Endothelial cell of umbilical vein (primary cell): ENCODE measurements around the gene UBXN2A.

Source experiments
- CTCF ChIP-seq, 2 donors: IDR thresholded peaks; 1 replicate in 1 of 2; 2 replicates in 1 of 2; pipeline ENCODE4 v1.5.1; 2011; ENCODE audit warnings: low read length in 2 of 2, mild to moderate bottlenecking in 2 of 2, moderate library complexity in 2 of 2, control low read depth in 1 of 2, inconsistent platforms in 1 of 2, low read depth in 1 of 2; ENCODE audit not compliant: insufficient read depth in 1 of 2; ENCODE audit errors: extremely low read depth in 1 of 2
- EZH2 ChIP-seq: IDR thresholded peaks from 2 replicates; pipeline ENCODE4 v1.6.1; 2012; ENCODE audit warnings: borderline replicate concordance, low read depth, mild to moderate bottlenecking, moderate library complexity, low read length, inconsistent platforms; ENCODE audit not compliant: severe bottlenecking
- FOS ChIP-seq: IDR thresholded peaks from 2 replicates; pipeline ENCODE4 v1.6.1; 2011; ENCODE audit warnings: mild to moderate bottlenecking, low read length, moderate library complexity, borderline replicate concordance; ENCODE audit not compliant: insufficient read depth
- JUN ChIP-seq: IDR thresholded peaks from 2 replicates; pipeline ENCODE4 v1.6.1; 2011; ENCODE audit warnings: borderline replicate concordance, low read depth; ENCODE audit not compliant: insufficient read length, insufficient read depth
- MAX ChIP-seq: IDR thresholded peaks from 2 replicates; pipeline ENCODE4 v1.6.1; 2011; ENCODE audit not compliant: insufficient read depth, insufficient read length
- MYC ChIP-seq: IDR thresholded peaks from one replicate; pipeline ENCODE4 v1.6.1; 2011; ENCODE audit warnings: mild to moderate bottlenecking, low read depth, low read length
- POLR2A ChIP-seq: IDR thresholded peaks from 2 replicates; pipeline ENCODE4 v1.6.1; 2012; ENCODE audit warnings: low read depth, mild to moderate bottlenecking, control low read depth, low read length
- POLR2AphosphoS5 ChIP-seq: IDR thresholded peaks from 2 replicates; pipeline ENCODE4 v1.6.1; 2012; ENCODE audit warnings: low read depth, mild to moderate bottlenecking, control low read depth, low read length, moderate library complexity; ENCODE audit not compliant: insufficient read depth

- TF ChIP-seq CTCF (IDR thresholded peaks at IDR 0.05; ENCODE audit: extremely low read depth in 1 of 2, insufficient read depth in 1 of 2, low read depth in 1 of 2, low read length in 2 of 2) (no peak), FOS (no peak), MYC (no peak), POLR2A (no peak), POLR2AphosphoS5 (no peak), MAX (no peak), EZH2 (no peak), JUN (no peak)
Observed at GRCh38 chr2:24016853-24017703, 76.8 kb downstream of the UBXN2A start.
